Loucy (cell line): Measurements from ENCODE around the gene TSPAN3.
A peak's percentile ranks its signal among the peaks of the same experiment; 100 is the strongest.

ENCODE experiments used
- H2AFZ ChIP-seq: fragments of 200-600 bp; sonication (generic); 2 replicates; pipeline ENCODE4 v1.6.0; 2016; ENCODE audit warnings: antibody characterized with exemption, mild to moderate bottlenecking, low read length, moderate library complexity
- H3F3A ChIP-seq: fragments of 200-600 bp; 2 replicates; pipeline ENCODE4 v1.6.0; 2016; ENCODE audit warnings: antibody characterized with exemption, low read depth, mild to moderate bottlenecking
- H3K27me3 ChIP-seq: fragments of 200-600 bp; sonication (generic); 2 replicates; pipeline ENCODE4 v1.6.1; 2014; ENCODE audit warnings: low read length, mild to moderate bottlenecking; ENCODE audit not compliant: insufficient read depth, poor library complexity, severe bottlenecking
- H3K36me3 ChIP-seq: fragments of 200-600 bp; sonication (generic); 2 replicates; pipeline ENCODE4 v1.6.1; 2016; ENCODE audit warnings: low read length; ENCODE audit not compliant: insufficient read depth
- H3K4me1 ChIP-seq: fragments of 200-600 bp; sonication (generic); 2 replicates; pipeline ENCODE4 v1.5.1; 2014; ENCODE audit warnings: low read length, mild to moderate bottlenecking; ENCODE audit not compliant: insufficient read depth, poor library complexity, severe bottlenecking
- H3K4me2 ChIP-seq: fragments of 200-600 bp; sonication (generic); 2 replicates; pipeline ENCODE4 v1.6.0; 2014; ENCODE audit warnings: antibody characterized with exemption, low read length, low read depth, mild to moderate bottlenecking; ENCODE audit not compliant: poor library complexity, severe bottlenecking
- H3K4me3 ChIP-seq: fragments of 200-600 bp; sonication (generic); 2 replicates; pipeline ENCODE4 v1.5.1; 2014; ENCODE audit warnings: low read length, mild to moderate bottlenecking, mixed read lengths; ENCODE audit not compliant: poor library complexity, severe bottlenecking
- H3K79me2 ChIP-seq: fragments of 200-600 bp; sonication (generic); 2 replicates; pipeline ENCODE4 v1.6.1; 2014; ENCODE audit warnings: low read length; ENCODE audit not compliant: insufficient read depth
- H3K9ac ChIP-seq: fragments of 200-600 bp; sonication (generic); 2 replicates; pipeline ENCODE4 v1.6.0; 2014; ENCODE audit warnings: mild to moderate bottlenecking, low read depth, low read length, moderate library complexity; ENCODE audit not compliant: poor library complexity, severe bottlenecking
- H3K9me2 ChIP-seq: fragments of 200-600 bp; sonication (generic); replicated peaks from 2 replicates; pipeline ENCODE4 v1.6.1; 2016; ENCODE audit warnings: low read depth, low read length, mixed read lengths
- H3K9me3 ChIP-seq: fragments of 200-600 bp; sonication (generic); 2 replicates; pipeline ENCODE4 v1.6.1; 2014; ENCODE audit warnings: mild to moderate bottlenecking, antibody characterized with exemption, low read length, low read depth; ENCODE audit not compliant: insufficient read depth
- H4K20me1 ChIP-seq: fragments of 200-600 bp; sonication (generic); 2 replicates; pipeline ENCODE4 v1.6.0; 2014; ENCODE audit warnings: antibody characterized with exemption, low read length, mild to moderate bottlenecking; ENCODE audit not compliant: insufficient read depth, poor library complexity, severe bottlenecking
- CTCF ChIP-seq: fragments of 200-600 bp; sonication (generic); conservative IDR thresholded peaks from 2 replicates; pipeline ENCODE4 v1.5.1; 2014; ENCODE audit warnings: mild to moderate bottlenecking, antibody characterized with exemption, low read length
- EZH2phosphoT487 ChIP-seq: fragments of 200-600 bp; IDR thresholded peaks from 2 replicates; pipeline ENCODE4 v1.6.1; 2018; ENCODE audit warnings: antibody characterized with exemption, mild to moderate bottlenecking, moderate library complexity, borderline replicate concordance

TSPAN3 gene

GRCh38 chr15:77094397-77095030 lies 23.6 kb upstream of the TSPAN3 start:
- H3K9me3 ChIP-seq: no peaks in the 10 kb centered on the region
- H3K9ac ChIP-seq: no peak overlapping the region
- TF ChIP-seq CTCF: peak; percentile 68
- TF ChIP-seq EZH2phosphoT487: no peak
- no peaks in the 10 kb centered on the region for H3K79me2 ChIP-seq
- no peaks in the 10 kb centered on the region for H4K20me1 ChIP-seq
- H3K36me3 ChIP-seq: no peaks in the 10 kb centered on the region
- no peaks in the 10 kb centered on the region for H3K27me3 ChIP-seq
- H3K4me3 ChIP-seq: no peak overlapping the region
- H3K9me2 ChIP-seq: no peaks in the 10 kb centered on the region
- H2AFZ ChIP-seq: no peak overlapping the region
- H3K4me2 ChIP-seq: no peak overlapping the region
- no peaks in the 10 kb centered on the region for H3F3A ChIP-seq
- H3K4me1 ChIP-seq: no peaks in the 10 kb centered on the region

- H3F3A ChIP-seq: no peaks in the 10 kb centered on the region
- TF ChIP-seq CTCF (no peak), EZH2phosphoT487 (no peak)
- H3K4me1 ChIP-seq: no peaks in the 10 kb centered on the region
- no peaks in the 10 kb centered on the region for H3K9me3 ChIP-seq
- no peak overlapping the region for H3K9ac ChIP-seq
- H2AFZ ChIP-seq: no peak overlapping the region
- no peaks in the 10 kb centered on the region for H3K27me3 ChIP-seq
- no peak overlapping the region for H3K4me2 ChIP-seq
- H4K20me1 ChIP-seq: no peaks in the 10 kb centered on the region
- no peaks in the 10 kb centered on the region for H3K36me3 ChIP-seq
- no peaks in the 10 kb centered on the region for H3K79me2 ChIP-seq
- H3K9me2 ChIP-seq: no peaks in the 10 kb centered on the region
- no peak overlapping the region for H3K4me3 ChIP-seq
Observed at GRCh38 chr15:77093436-77093835, 22.5 kb upstream of the TSPAN3 start.

- no peaks in the 10 kb centered on the region for H3F3A ChIP-seq
- H3K79me2 ChIP-seq: no peaks in the 10 kb centered on the region
- no peaks in the 10 kb centered on the region for H3K27me3 ChIP-seq
- H4K20me1 ChIP-seq: no peaks in the 10 kb centered on the region
- H3K4me3 ChIP-seq: no peak overlapping the region
- H3K4me2 ChIP-seq: no peak overlapping the region
- no peak overlapping the region for H3K9ac ChIP-seq
- no peaks in the 10 kb centered on the region for H3K4me1 ChIP-seq
- TF ChIP-seq CTCF (no peak), EZH2phosphoT487 (no peak)
- no peaks in the 10 kb centered on the region for H3K9me3 ChIP-seq
- no peak overlapping the region for H2AFZ ChIP-seq
- H3K36me3 ChIP-seq: no peaks in the 10 kb centered on the region
- no peaks in the 10 kb centered on the region for H3K9me2 ChIP-seq
Observed at GRCh38 chr15:77091097-77091496, 20.2 kb upstream of the TSPAN3 start.
